ACC112 (cell line): ENCODE data around the gene EVI5L.

Source experiments
- H2AFZ ChIP-seq: fragments of 200-600 bp; sonication (generic); one replicate; pipeline ENCODE4 v1.6.0; 2017; ENCODE audit warnings: antibody characterized with exemption, low read length; ENCODE audit not compliant: unreplicated experiment
- H3K27ac ChIP-seq: fragments of 200-600 bp; sonication (generic); 2 replicates; pipeline ENCODE4 v1.5.1; 2014; ENCODE audit warnings: low read depth, mild to moderate bottlenecking, antibody characterized with exemption, low read length, moderate library complexity
- H3K27me3 ChIP-seq: fragments of 200-600 bp; sonication (generic); 2 replicates; pipeline ENCODE4 v1.6.1; 2014; ENCODE audit warnings: mild to moderate bottlenecking, antibody characterized with exemption, low read length, moderate library complexity, mixed read lengths; ENCODE audit not compliant: insufficient read depth
- H3K36me3 ChIP-seq: fragments of 200-600 bp; sonication (generic); 2 replicates; pipeline ENCODE4 v1.6.1; 2016; ENCODE audit warnings: mild to moderate bottlenecking, antibody characterized with exemption, low read length, moderate library complexity, mixed read lengths; ENCODE audit not compliant: insufficient read depth
- H3K4me1 ChIP-seq: fragments of 200-600 bp; sonication (generic); one replicate; pipeline ENCODE4 v1.6.1; 2016; ENCODE audit warnings: low read length, mixed read lengths; ENCODE audit not compliant: insufficient read depth, unreplicated experiment, control insufficient read depth
- H3K4me3 ChIP-seq: fragments of 200-600 bp; sonication (generic); 2 replicates; pipeline ENCODE4 v1.5.1; 2014; ENCODE audit warnings: mild to moderate bottlenecking, low read depth, low read length
- H3K79me2 ChIP-seq: fragments of 200-600 bp; sonication (generic); one replicate; pipeline ENCODE4 v1.6.0; 2016; ENCODE audit warnings: low read length; ENCODE audit not compliant: control insufficient read depth, unreplicated experiment, insufficient read depth

Gene EVI5L

GRCh38 chr19:7845390-7846154 is 15.6 kb downstream of the EVI5L start:
- H3K27me3 ChIP-seq: no peaks in the 10 kb centered on the region
- H3K36me3 ChIP-seq: no peaks in the 10 kb centered on the region
- H3K27ac ChIP-seq: no peak overlapping the region
- H3K79me2 ChIP-seq: no peaks in the 10 kb centered on the region
- H3K4me3 ChIP-seq: no peak overlapping the region
- no peak overlapping the region for H2AFZ ChIP-seq
- H3K4me1 ChIP-seq: no peaks in the 10 kb centered on the region

DNA sequence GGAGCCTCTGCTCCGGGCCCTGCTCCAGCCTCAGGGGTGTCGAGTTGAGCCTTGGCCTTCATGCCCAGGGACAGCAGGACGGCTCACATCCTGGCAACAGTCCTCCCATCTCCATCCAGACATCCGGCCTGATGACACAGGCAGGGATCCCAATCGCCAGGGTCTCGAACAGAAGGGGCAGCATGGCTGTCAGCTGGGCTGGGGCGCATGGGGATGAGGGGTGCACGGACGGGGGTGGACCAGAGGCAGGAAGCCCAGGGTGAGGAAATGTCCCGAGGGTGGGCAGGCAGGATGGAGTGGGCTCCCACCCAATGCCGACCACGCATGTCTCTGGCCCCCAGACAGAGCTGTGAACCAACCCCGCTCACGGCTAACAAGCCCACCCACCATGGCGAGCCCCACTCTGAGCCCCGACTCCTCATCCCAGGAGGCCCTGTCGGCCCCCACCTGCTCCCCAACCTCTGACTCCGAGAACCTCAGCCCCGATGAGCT is 16.2 kb downstream of the EVI5L start:
- Histone ChIP-seq H2AFZ (no peak overlapping the region), H3K27ac (no peak overlapping the region), H3K79me2 (no peaks in the 10 kb centered on the region), H3K36me3 (no peaks in the 10 kb centered on the region), H3K27me3 (no peaks in the 10 kb centered on the region), H3K4me1 (no peaks in the 10 kb centered on the region), H3K4me3 (no peak overlapping the region)

DNA sequence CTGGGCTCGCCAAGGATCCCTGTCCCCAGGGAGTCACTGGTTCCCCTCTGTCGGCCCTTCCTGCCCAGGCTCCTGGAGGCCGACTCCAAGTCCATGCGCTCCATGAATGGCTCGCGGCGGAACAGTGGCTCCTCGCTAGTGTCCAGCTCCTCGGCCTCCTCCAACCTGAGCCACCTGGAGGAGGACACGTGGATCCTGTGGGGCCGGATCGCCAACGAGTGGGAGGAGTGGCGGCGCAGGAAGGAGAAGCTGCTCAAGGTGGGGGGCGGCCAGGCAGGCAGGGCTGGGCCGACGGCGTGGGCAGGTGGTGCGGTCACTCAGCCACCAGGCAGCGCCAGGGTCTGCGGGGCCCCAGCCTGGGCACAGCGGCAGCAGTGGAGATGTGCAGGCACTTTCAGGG is 17.6 kb downstream of the EVI5L start:
- Histone ChIP-seq H3K27me3 (no peaks in the 10 kb centered on the region), H3K4me3 (no peak overlapping the region), H3K36me3 (no peaks in the 10 kb centered on the region), H3K4me1 (no peaks in the 10 kb centered on the region), H3K27ac (no peak overlapping the region), H2AFZ (no peak overlapping the region), H3K79me2 (no peaks in the 10 kb centered on the region)

DNA sequence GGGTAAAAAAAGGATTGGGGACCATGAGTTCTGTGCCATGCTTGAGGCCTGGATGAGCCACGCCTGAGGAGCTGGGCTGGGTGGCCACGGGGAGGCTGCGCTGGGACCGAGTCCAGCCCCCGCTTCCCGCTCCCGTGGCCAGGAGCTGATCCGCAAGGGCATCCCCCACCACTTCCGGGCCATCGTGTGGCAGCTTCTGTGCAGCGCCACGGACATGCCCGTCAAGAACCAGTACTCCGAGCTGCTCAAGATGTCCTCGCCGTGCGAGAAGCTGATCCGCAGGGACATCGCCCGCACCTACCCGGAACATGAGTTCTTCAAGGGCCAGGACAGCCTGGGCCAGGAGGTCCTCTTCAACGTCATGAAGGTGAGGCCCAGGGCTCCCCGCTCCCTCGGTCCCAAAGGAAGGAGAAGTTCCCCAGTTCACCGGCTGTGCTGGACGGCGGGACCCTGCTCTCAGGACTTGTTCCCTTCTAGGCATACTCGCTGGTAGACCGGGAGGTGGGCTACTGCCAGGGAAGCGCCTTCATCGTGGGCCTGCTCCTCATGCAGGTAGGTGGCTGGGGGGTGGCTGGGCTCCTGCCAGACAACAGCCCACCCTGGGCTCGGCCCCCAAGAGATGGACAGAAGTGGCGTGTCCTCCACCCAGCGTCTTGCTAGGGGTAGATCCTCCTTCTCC is 18.9 kb downstream of the EVI5L start:
- Histone ChIP-seq H3K36me3 (no peaks in the 10 kb centered on the region), H3K27ac (no peak overlapping the region), H3K4me1 (no peaks in the 10 kb centered on the region), H3K4me3 (no peak overlapping the region), H3K79me2 (no peaks in the 10 kb centered on the region), H3K27me3 (no peaks in the 10 kb centered on the region), H2AFZ (no peak overlapping the region)

DNA sequence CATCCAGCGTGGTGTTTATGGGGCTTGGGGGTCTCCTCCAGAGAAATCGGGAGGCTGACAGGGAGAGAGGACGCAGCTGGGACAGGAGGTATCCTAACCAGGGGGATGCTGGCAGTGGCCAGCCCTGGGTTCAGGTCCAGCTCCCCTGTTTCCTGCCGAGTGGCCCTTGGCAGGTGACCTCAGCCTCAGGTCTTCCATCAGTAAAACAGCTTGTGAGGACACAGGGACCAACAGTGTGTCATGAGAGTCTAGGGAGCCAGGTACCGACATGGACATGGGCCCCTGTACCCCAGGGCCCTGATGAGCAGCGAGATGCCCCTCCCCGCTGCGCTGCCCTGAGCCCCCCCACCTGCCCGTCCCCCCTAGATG is 19.6 kb downstream of the EVI5L start:
- Histone ChIP-seq H3K4me1 (no peaks in the 10 kb centered on the region), H3K36me3 (no peaks in the 10 kb centered on the region), H3K27me3 (no peaks in the 10 kb centered on the region), H3K4me3 (no peak overlapping the region), H2AFZ (no peak overlapping the region), H3K79me2 (no peaks in the 10 kb centered on the region), H3K27ac (no peak overlapping the region)

- H3K4me3 ChIP-seq: no peak overlapping the region
- no peak overlapping the region for H2AFZ ChIP-seq
- H3K36me3 ChIP-seq: no peaks in the 10 kb centered on the region
- no peaks in the 10 kb centered on the region for H3K79me2 ChIP-seq
- no peaks in the 10 kb centered on the region for H3K27me3 ChIP-seq
- no peaks in the 10 kb centered on the region for H3K4me1 ChIP-seq
- H3K27ac ChIP-seq: no peak overlapping the region
Measured at GRCh38 chr19:7850000-7850813, 20.2 kb downstream of the EVI5L start.

- Histone ChIP-seq H3K27ac (no peak overlapping the region), H3K27me3 (no peaks in the 10 kb centered on the region), H3K36me3 (no peaks in the 10 kb centered on the region), H3K79me2 (no peaks in the 10 kb centered on the region), H3K4me1 (no peaks in the 10 kb centered on the region), H2AFZ (no peak overlapping the region), H3K4me3 (no peak overlapping the region)
Measured at GRCh38 chr19:7850945-7851622, 21.1 kb downstream of the EVI5L start.

DNA sequence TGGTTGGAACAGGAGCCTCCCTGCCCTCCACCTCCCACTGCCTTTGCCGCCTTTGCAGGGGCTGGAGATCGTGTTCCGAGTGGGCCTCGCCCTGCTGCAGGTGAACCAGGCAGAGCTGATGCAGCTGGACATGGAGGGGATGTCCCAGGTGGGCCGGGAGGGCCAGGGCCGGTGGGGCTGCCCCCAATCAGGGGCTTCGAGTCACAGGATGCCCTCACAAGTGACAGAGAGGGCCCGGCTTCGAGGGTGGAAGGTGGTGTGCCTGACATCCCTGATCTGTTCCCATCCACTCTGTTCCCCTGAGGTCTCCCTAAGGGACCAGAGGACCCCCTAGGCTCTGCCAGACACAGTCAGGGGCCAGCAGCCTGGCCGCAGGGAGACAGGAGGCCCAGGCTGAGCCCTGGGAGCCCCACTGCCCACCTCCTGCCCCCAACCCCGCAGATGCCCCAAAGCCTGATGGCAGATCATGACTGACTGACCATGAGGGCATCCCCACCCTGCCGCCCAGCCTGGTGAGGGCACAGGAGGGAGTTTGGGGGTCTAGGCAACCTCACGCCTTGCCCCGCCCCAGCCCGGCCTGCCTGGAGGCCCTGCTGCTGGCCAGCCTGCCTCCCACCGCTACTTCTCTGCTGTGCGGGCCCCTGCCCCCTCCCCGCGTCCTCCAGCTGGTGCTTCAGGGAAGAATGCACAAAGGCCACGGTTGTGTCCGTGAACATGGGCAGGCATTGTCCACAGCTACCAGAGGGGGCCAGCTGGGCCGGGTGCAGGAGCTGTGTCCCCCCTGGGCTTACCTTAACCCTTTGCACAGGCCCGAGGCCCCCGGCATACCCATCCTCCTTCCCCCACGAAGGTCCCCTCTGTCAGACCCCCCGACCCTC is 21.8 kb downstream of the EVI5L start:
- no peak overlapping the region for H3K4me3 ChIP-seq
- no peaks in the 10 kb centered on the region for H3K4me1 ChIP-seq
- H3K27ac ChIP-seq: no peak overlapping the region
- H3K79me2 ChIP-seq: no peaks in the 10 kb centered on the region
- no peak overlapping the region for H2AFZ ChIP-seq
- no peaks in the 10 kb centered on the region for H3K27me3 ChIP-seq
- no peaks in the 10 kb centered on the region for H3K36me3 ChIP-seq

DNA sequence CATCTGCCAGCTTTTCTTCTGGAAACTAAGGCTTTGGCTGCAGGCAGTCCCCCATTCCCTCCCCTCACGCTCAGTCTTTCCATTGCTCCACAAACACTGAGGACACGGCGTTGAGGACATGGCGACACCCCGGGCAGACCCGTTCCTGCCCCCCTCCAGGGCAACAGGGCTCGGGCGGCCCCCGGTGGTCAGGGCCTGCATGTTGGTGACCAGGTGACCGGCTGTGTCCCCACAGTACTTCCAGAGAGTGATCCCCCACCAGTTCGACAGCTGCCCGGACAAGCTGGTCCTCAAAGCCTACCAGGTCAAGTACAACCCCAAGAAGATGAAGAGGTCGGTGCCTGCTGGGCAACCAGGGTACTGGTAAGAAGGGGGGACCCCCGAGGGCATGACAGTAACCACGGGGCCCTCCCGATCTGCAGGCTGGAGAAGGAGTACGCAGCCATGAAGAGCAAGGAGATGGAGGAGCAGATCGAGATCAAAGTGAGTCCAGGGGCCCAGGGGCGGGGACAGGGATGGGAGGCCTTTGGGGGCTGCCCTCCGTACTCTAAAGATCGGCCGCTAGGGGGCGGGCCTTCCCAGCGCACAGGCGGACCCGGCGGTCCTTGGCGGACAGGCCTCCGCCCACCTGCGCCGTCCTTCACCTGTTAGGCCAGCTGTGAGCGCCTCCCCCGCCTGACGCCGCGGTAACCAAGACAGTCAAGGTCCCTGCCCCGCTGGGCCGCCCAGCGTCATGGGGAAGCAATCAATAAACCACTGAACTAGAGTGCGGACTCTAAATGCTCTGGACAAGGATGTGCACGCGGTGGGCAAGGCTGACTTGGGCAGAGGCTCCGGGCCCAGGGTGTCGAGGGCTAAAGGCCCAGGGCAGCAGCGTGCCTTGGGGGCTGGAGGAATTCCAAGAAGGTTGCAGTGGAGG is 23.1 kb downstream of the EVI5L start:
- Histone ChIP-seq H3K27me3 (no peaks in the 10 kb centered on the region), H3K4me1 (no peaks in the 10 kb centered on the region), H3K27ac (no peak overlapping the region), H3K79me2 (no peaks in the 10 kb centered on the region), H3K4me3 (no peak overlapping the region), H3K36me3 (no peaks in the 10 kb centered on the region), H2AFZ (no peak overlapping the region)
